Epithelial cell of prostate (primary cell): ENCODE measurements around the gene HMCES.
"Not testable (repeated sequence)": the region's sequence is repeated elsewhere in the genome, so short reads cannot be mapped to it uniquely, and the experiment has no call there.

Source experiments
- DNase-seq: peaks from one replicate; pipeline ENCODE4 v3.0.0-alpha.2; 2011; ENCODE audit warnings: low read depth, low spot score
- H3K27ac ChIP-seq: fragments of 450-650 bp; 2 replicates; pipeline ENCODE4 v1.5.1; 2017; ENCODE audit warnings: mild to moderate bottlenecking

Gene HMCES

DNA sequence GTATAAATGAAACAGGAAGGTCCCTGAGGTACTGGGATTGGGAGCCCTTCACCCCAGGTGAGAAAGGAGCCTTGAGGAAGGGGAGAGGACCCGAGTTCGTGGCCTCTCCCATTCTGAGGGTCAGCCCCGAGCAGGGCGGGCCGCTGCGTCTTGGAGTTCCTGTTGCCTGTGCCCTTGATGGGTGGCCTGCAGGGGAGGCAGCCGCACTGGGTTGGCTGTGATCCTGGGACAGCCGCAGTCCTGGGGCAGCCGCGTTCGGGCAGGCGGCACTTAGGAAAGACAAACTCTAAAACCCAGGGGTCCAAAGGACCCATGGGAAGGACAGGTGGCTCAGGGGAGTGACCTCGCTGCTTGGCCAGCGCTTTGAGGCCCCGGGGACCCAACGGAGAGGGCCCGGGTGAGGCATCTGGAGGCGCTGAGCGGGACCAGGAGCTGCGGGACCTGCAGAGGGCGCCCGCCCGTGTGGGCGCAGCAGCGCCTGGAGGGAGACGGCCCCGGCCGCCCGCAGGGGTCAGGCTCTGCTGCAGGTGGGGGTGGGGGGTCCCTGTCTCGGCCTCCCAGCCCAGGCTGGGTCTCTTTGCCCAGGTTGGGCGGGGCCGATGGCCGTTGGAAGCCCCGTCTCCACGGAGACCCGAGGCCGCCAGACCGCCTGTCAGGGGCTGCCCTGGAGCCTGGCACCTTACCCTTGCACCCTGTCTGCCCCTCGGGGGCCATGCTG is 65.1 kb downstream of the HMCES start:
- DNase-seq: no peak
- no peak overlapping the region for H3K27ac ChIP-seq

GRCh38 chr3:129344540-129345220 is 66.0 kb downstream of the HMCES start:
- no peak for DNase-seq
- H3K27ac ChIP-seq: no peak overlapping the region

- no peak overlapping the region for H3K27ac ChIP-seq
- DNase-seq: no peak
These were observed 66.6 kb downstream of the HMCES start for GRCh38 chr3:129345281-129345680.

DNA sequence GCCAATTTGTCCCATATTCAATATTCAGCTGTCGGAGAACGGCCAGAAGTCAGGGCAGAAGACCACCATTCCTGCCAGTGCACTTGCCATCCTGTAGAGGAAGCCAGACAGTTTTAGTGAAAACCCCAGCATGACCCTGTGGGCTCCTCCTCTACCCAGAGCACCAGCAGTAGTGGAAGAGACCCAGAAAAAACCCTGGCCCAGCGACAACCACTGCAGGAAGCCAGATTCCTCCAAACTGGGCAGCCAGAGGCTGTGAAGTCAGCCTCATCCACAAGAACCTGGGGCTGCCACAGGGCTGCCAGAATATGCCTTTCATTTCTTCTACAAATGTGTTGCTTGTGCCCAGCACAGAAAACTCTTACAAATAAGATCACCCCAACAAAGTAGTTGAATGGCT is 67.3 kb downstream of the HMCES start:
- no peak for DNase-seq
- H3K27ac ChIP-seq: no peak overlapping the region

GRCh38 chr3:129346695-129347457 is 68.2 kb downstream of the HMCES start:
- H3K27ac ChIP-seq: no peak overlapping the region
- DNase-seq: no peak

DNA sequence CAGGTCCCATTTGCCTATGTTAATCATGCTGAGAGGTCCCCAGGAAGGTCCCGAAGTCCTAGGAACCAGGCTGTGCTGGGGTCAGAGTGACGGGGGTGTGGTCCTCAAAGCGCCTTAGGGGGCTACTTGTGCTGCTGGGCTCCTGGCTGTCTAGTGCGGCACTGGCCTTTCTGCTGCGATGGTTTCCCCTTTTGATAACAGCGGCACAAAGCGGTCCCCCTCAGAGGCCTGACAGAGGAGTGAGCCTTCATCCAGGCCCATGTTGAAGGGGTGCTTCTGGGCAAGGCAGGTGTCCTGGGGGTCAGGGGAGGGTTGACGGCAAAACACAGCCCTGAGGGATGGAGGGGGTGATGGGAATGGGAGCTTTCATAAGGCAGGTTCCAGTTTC is 68.8 kb downstream of the HMCES start:
- no peak for DNase-seq
- H3K27ac ChIP-seq: no peak overlapping the region

DNA sequence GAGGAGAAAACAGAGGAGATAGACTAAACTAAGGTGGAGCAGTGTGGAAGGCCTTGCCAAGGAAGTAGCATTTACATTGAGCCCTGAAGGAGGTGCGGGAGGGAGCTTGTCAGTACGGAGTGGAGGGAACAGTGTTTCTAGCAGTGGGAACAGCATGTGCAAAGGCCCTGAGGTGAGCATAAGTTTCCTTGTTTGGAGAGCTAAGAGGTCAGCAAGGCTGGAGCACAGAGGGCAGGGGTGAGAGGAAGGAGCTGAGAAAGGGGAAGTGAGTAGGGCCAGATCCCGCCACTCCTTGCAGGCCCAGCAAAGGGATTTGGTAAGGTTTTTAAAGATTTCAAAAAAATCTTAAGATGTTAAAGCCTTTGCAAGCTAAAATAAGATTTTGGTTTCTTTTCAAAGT is 70.1 kb downstream of the HMCES start:
- no peak for DNase-seq
- no peak overlapping the region for H3K27ac ChIP-seq

DNA sequence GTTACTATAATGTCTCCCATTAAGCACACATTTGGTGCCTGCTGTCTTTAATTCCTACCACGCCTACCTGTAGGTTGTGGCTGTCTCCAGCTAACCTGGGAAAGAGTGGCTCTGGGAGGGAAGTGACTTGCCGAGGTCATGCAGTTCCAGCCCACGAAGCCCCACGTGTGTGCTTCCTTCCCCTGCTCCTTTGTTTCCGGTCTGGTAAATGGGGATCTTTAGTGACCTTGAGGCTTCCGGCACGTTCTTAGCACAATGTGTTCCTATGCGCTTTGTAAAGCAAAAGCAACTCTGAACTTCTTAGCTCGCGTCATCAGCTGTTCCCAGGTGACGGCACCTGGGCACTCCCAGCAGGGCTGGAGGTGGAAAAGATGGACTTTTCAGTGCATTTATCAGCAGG is 70.5 kb downstream of the HMCES start:
- not testable (repeated sequence) for H3K27ac ChIP-seq, DNase-seq

DNA sequence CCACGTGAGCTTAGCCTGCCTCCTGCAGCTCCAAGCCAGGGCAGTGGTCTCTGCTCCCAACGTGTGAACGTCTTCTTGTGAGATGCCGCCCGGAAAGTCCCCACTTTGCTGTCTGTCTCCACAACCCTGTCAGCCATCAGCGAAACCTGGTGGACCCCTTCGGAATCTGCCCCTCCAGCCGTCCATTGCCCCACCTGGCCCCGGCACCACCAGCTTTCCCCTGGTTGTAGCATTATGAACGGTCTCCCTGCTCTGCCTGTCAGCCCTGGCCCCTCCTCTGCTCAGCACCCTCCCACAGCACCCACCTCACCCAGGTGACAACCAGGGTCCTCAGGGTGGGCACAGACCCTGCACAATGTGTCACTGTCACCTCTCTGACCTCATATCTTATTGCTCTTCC is 71.1 kb downstream of the HMCES start:
- DNase-seq: no peak
- H3K27ac ChIP-seq: no peak overlapping the region

DNA sequence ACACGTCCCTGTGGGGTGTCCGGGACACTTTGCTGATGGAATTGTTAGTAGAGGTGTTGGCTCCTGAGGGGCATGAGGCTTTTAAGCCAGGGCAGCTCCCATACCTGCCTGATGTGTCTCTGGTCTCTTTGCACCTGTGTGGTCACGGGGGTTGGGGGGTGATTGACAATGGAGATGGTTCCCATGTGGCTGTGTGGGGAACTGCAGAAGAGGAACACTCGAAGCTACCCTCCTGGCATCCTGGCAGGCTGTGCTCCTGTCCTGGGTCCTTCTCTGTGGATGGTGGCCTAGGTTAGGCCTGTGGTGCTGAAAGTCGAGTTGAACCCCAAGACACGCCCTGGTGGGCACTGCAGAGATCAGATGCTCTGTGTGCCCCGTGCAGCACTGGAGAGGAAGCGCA is 73.4 kb downstream of the HMCES start:
- no peak for DNase-seq
- no peak overlapping the region for H3K27ac ChIP-seq

DNA sequence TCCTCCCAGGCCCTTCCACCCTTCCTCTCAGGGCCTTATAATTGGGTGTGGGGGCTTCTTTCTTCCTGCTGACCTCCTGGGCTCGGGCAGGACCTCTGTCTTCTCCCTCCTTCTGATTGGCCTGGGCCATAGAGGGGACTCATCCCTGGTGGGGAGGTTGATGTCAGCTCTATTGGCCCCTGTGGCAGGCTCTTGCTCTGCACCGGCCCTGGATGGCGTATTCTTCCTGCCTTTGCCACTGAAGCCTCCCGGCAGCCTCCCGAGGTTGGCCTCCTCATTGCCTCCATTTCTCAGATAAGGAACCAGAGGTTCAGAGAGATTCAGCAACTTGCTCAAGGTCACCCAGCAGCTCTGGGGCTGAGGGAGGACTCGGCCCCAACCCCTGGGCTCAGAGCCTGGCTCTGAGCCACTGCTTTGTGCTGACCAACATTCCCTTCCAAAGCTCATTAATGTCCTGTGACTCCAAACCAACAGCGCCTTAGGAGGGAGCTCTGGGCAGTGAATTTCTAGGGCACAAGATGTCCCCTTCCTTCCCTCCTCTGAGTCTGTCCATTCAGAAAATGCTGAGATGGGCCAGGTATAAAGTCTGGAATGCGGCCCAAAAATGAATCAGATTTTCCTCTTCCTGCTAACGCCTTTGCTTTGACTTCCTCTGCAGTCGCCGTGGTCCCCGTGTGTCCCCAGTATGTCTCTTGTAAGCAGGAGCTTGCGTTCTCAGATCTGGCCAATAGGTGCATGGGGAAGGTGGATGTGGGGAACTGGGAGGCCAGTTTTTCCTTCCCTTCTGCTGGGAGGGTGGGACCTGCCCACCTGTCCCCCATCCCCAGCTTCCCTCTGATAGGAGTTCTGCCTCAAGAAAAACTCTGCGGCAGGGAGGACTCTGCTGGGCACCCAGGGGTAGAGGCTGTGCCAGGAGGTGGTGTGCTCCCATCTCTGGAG is 74.2 kb downstream of the HMCES start:
- no peak overlapping the region for H3K27ac ChIP-seq
- DNase-seq: no peak

DNA sequence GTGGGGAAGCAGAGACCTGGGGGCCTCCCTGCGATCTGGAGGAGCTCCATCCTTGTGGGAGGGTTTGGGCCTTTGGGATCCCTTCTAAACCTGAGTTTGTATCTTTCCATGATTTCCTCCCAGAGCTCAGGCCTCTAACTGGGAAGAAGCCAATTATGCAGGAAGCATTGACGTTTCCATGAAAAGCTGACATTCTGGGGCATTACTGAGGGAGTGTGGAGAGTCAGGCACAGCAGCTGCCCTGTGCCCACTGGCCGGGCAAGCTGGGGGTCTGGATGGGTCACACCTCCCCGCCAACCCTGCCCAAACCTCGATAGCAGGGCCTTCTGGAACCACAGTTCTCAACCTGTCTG is 74.9 kb downstream of the HMCES start:
- no peak overlapping the region for H3K27ac ChIP-seq
- DNase-seq: no peak
